GOT3 (cell line): ENCODE measurements around the gene TLE6.
"Not testable (repeated sequence)": the region's sequence is repeated elsewhere in the genome, so short reads cannot be mapped to it uniquely, and the experiment has no call there.

Experiments
- DNase-seq: peaks from one replicate; lab custom pipeline; 2025; ENCODE audit warnings: mixed read lengths; lab: John Stamatoyannopoulos, UW

The TLE6 gene

GRCh38 chr19:2974342-2975041, 2.9 kb upstream of the TLE6 start:
- no peak for DNase-seq

- no peak for DNase-seq
Observed at GRCh38 chr19:2976609-2977000, 759 bp upstream of the TLE6 start.

DNA sequence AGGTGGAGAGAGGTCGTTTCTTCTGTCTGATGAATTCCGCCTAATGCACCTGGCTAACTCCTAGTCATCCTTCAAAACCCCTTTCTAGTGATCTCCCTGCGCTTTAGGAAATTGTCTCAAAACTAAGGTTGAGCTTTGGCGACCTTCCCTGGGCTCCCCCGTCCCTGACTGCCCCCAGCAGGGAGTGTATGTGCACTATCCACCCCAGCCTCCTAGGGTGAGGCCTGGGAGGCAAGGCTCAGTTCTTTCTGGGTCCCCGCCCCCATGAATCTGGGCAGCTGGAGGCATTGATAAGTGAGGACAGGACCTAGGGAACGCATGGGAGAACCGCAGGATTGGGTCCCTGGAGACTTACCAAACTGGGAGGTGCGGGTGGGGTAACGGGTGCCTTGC, 378 bp downstream of the TLE6 start:
- DNase-seq, result no peak

GRCh38 chr19:2978166-2978767, 903 bp downstream of the TLE6 start:
- DNase-seq, result no peak

GRCh38 chr19:2978772-2979171, 1.4 kb downstream of the TLE6 start:
- no peak for DNase-seq

- no peak for DNase-seq
Observed at GRCh38 chr19:2981898-2982297, 4.5 kb downstream of the TLE6 start.

DNA sequence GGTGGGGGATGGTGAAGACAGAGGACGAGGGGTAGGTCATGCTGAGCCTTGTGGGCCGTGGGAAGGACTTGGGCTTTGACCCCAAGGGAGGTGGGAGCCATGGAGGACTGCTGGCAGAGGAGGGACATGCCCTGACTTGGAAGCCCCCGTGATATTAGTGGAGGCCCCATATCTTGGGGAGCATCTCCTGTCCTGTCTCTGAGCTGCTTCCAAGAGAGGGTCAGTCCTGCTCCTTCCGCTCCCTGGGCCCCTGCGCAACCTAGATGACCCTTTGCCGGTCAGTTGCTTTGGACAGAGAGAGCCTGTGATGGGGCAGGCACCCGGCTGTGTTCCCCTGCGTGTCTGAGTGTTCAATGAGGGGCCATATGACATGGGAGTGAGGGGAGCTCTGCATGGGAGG, 5.2 kb downstream of the TLE6 start:
- no peak for DNase-seq

DNA sequence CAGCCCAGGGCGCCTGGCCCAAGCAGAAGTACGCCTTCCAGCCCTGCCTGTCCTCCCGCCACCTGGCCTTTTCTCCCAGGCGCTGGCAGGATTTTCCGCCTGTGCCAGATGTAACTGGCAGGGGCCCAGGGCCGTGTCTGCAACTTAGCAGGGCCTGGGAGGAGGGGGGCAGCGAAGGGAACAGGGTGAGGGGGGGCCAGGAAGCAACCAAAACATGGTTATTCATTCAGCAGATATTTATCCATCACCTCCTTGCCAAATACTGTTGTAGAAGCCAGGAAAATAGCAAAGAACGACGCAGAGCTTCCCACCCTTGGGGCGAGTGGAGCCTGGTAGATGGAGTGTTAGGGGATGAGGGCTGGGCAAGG, 5.6 kb downstream of the TLE6 start:
- DNase-seq, result no peak

DNA sequence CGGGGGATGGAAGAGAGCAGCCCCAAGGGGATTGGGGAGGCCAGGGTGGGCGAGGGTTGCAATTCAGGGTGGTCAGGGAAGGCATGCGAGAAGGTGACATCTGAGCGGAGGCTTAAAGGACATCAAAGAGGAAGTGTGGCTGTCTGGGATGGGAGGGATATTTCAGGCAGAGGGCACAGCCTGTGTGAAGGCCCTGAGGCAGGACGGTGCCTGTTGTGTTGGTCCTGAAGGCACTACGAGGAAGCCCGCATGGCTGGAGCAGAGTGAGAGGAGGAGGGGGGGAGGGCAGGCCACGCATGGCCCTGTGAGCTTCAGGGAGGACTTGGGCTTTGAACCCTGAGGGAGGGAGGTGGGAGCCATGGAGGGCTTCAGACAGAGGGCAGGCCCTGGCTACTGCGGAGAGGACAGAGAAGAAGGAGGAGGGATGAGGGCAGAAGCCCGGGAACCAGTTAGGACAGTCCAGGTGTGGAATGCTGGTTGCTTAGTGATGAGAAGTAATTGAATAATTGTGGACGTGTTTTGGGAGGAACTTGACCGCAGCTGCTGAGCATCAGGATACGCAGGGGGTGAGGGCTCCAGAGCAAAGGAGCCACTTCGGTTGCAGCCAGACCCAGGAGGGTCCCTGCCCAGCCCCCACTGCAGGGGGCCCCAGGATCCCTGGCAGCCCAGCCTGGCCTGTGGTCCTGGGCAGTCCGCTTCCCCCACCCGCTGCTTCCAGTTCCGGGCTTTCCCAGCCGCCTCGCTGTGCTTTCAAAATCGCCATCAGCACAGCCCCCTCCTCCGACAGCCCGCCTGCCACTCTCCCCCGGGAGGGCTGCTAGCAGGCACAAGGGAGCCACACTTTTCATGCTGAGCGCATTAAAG, 6.2 kb downstream of the TLE6 start:
- DNase-seq, result no peak

DNA sequence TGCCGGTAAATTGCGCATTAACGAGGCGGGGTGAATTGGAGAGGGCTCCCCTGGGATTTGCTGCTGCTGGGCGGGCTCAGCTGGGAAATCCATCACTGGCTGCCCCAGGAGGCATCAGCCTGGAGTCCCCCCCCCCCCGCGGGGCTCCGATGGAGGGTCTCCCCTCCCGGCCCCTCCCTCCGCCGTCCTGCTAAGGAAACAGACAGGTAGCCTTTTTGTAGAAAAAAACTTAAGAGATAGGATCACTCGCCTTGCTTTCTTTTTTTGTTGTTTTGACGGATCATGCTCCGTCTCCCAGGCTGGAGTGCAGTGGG, 6.8 kb downstream of the TLE6 start:
- DNase-seq, result no peak

DNA sequence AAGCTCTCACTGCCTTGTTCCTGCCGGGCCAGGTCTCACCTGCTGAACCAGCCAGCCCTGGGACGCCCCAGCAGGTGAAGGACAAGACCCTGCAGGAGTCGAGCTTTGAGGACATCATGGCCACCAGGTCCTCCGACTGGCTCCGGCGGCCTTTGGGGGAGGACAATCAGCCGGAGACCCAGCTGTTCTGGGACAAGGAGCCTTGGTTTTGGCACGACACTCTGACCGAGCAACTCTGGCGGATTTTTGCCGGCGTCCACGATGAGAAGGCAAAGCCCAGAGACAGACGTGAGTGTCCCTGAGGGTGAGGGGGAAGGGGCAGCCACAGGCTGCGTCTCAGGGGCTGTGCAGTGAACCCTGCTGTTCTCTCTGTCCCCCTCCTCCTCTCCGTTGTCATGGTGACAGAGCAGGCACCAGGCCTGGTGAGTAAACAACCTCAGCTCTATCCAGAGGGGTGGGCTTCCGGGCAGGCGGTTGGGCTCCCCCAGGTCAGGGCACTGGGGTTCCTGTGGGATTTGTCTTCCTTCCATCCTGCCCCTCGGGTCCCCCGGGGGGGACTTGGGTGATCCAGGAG, 9.7 kb downstream of the TLE6 start:
- no peak for DNase-seq

DNA sequence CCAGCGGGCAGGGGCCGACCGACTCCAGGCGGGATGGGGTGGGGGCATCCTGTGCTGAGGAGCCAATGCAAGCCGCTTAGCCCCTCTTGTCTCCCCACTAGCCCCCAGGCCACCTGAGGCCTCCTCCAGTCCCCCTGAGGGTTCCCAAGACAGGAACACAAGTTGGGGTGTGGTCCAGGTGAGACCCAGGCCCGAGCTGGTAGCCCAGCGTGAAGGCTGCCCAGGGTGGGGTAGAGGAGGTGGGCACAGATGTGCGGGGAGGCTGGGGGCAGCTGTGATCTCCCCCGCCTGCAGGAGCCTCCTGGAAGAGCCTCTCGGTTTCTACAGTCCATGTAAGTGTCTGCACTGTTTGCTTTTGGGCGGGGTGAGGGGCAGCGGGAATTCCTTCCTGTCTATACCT, 10.4 kb downstream of the TLE6 start:
- no peak for DNase-seq

- DNase-seq, result no peak
Observed at GRCh38 chr19:2988568-2988967, 11.2 kb downstream of the TLE6 start.

- no peak for DNase-seq
Observed at GRCh38 chr19:2989236-2989946, 12.0 kb downstream of the TLE6 start.

DNA sequence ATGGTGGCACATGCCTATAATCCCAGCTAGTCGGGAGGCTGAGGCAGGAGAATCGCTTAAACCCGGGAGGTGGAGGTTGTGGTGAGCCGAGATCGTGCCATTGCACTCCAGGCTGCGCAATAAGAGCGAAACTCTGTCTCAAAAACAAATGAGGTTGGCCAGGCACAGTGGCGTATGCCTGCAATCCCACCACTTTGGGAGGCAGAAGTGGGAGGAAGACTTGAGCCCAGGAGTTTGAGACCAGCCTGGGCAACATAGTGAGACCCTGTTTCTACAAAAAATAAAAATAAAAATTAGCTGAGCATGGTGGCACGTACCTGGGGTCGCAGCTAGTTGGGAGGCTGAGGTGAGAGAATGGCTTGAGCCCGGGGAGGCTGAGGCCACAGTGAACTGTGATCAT, 15.0 kb downstream of the TLE6 start:
- not testable (repeated sequence) for DNase-seq

GRCh38 chr19:2992958-2993357, 15.6 kb downstream of the TLE6 start:
- no peak for DNase-seq

- DNase-seq, result no peak
Observed at GRCh38 chr19:2993579-2993978, 16.2 kb downstream of the TLE6 start.

GRCh38 chr19:2994588-2995131, 17.3 kb downstream of the TLE6 start:
- DNase-seq, result no peak

- no peak for DNase-seq
Observed at GRCh38 chr19:2997720-2998119, 20.4 kb downstream of the TLE6 start.

- DNase-seq, result no peak
Observed at GRCh38 chr19:2998642-2999041, 21.3 kb downstream of the TLE6 start.

DNA sequence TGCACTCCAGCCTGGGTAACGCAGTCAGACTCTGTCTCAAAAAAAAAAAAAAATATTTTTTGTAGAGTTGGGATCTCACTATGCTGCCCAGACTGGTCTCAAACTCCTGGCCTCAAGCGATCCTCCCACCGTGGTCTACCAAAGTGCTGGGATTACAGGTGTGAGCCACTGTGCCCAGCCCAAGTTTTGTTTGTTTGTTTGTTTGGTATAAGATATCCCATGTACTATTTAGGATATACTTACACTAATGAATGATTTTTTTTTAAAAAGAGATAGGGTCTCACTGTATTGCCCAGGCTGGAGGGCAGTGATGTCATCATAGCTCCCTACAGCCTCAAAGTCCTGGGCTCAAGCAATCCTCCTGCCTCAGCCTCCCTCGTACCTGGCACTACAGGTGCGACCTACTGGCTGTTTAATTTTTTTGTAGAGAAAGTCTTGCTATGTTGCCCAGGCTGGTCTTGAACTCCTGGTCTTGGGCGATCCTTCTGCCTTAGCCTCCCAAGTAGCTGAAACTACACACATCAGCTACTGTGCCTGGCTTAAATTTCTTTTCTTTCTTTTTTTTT, 24.0 kb downstream of the TLE6 start:
- DNase-seq, result no peak

- DNase-seq, result no peak
Observed at GRCh38 chr19:3003046-3003445, 25.7 kb downstream of the TLE6 start.
